NCI-H2196 treated with DMSO at 0.1 percent for 48 hours (cell line): Measurements from ENCODE around the gene RNH1.

Experiments used
- DNase-seq: peaks from one replicate; lab custom pipeline; 2025; ENCODE audit not compliant: unreplicated experiment; lab: John Stamatoyannopoulos, UW

Gene RNH1

DNA sequence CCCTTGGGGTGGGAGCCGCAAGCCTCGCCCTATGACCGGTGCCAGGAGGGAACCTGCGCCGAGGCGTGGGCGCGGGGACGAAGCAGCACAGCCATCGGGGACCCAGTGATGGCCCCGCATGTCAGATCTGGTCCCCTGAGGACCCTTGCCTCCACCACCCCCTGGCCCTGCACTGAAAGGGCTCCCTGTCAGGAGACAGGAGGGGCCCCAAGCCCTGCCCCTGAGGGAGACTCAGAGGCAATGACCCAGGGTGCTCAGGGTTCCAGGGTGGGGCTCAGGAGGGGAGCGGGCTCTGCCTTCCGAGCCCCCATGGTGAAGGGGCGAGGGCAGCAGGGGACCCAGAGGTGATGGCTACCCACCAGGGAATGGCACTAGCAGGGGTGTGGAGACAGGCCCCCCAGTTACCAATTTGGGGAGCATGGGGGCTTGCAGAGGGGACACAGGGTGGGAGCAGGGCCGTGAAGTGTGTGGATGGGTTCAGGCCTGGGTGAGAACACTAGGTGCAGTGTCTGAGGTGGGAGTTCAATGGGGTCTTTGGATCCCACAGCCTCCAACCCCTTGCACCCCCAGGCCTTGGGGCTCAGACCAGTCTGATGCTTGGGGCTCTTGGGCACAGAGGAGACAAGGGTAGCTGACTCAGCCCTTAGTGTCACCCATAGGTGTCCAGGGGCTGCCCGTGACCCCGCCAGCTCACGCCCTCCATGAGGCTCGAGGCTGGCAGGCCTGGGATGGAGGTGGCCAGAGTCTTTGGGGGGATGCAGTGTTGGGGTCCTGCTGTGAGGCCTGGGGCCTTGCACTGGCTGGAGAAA is 30.8 kb upstream of the RNH1 start:
- no peak for DNase-seq

- DNase-seq = peak; percentile 72
Measured at GRCh38 chr11:536841-537621, 30.0 kb upstream of the RNH1 start, which contains the start of gene LRRC56. Gene LRRC56 (plus strand): TSS chr11:537527. CDS start chr11:540685, 3,158 bp downstream.

GRCh38 chr11:535519-536454 is 28.7 kb upstream of the RNH1 start, which contains the start of gene HRAS:
Gene HRAS (minus strand): TSS chr11:535576.
- DNase-seq = peak; percentile 92

GRCh38 chr11:535210-535518 is 28.1 kb upstream of the RNH1 start:
- no peak for DNase-seq

DNA sequence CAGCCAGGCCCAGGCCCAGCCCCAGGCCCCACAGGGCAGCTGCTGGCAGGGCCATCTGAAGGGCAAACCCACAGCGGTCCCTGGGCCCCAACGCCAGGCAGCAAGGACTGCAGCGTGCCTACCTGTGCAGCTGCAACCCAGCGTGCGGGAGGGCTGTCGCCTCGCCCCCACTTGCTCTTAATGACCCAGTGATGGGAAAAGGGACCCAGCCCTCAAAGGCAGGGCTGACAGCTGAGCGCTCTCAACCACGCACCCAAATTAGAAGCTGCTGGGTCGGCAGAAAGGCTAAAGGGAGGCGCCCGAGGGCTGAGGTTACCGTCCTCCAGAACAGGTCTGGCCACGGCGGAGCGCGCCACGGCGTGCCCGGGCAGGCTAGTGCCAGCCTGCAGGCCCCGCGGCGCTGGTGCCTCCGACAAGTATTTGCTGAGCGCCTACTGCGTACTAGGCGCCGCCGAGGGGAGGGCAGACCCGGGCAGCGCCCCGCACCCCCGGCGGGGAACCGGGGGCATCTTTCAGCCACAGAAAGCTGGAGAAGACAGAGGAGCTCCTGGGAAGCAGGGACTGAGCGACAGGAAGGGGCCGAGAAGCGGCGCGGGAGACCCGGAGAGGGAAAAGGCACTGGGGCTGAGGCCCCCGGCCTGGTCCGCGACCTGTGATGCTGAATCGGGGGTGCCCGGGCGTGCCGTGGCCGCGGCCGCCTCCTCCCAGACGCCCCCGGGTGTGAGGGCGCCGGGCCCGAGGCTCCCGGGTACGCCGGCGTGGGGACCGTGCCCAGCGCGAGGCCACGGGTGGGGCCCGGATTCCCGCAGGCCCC is 27.6 kb upstream of the RNH1 start:
- DNase-seq = no peak

GRCh38 chr11:533586-534395 is 26.7 kb upstream of the RNH1 start:
- no peak for DNase-seq

GRCh38 chr11:532986-533585 is 26.0 kb upstream of the RNH1 start:
- no peak for DNase-seq

DNA sequence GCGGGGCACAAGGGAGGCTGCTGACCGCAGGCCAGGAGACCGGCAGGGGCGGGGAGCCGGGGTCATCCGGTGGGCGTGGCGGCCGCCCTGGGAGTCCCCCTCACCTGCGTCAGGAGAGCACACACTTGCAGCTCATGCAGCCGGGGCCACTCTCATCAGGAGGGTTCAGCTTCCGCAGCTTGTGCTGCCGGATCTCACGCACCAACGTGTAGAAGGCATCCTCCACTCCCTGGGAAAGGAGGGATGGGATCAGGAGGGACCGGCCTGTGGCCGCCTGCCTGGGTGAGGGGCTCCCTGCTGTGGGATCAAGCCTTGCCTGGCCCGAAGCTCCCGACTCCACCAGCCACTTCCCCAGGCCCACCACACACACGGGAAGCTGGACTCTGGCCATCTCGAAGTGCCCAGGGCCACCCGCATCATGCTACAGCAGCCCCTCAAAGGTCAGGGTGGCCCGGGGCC is 25.5 kb upstream of the RNH1 start:
- no peak for DNase-seq

GRCh38 chr11:531919-532526 is 25.0 kb upstream of the RNH1 start:
- DNase-seq = no peak

- DNase-seq = no peak
Measured at GRCh38 chr11:530960-531831, 24.2 kb upstream of the RNH1 start.

- DNase-seq = no peak
Measured at GRCh38 chr11:529728-530411, 22.8 kb upstream of the RNH1 start.

GRCh38 chr11:528815-529727 is 22.0 kb upstream of the RNH1 start:
- no peak for DNase-seq

GRCh38 chr11:528166-528814 is 21.2 kb upstream of the RNH1 start:
- no peak for DNase-seq

GRCh38 chr11:526192-526591 is 19.1 kb upstream of the RNH1 start:
- no peak for DNase-seq

- DNase-seq = no peak
Measured at GRCh38 chr11:521177-521688, 14.2 kb upstream of the RNH1 start.
